K562 (cell line): ENCODE results near the gene TMEM184B. TPM values are rescaled to one million over a fixed set of nuclear protein-coding genes. Genes with fewer than 3 reads are reported as not detected.

Experiments used
- ATAC-seq: fragments of 200-7000 bp; cut with Tn5 transposase; 3 replicates; pipeline ENCODE4 v1.9.1; 2020; ENCODE audit warnings: moderate library complexity
- BruUV-seq: library from RNA; stranded (reverse); fragments of 400-500 nt; replicated peaks from 2 replicates; lab custom pipeline; 2021; lab: Mats Ljungman, UMichigan
- CTCF ChIA-PET: fragments of 300-600 bp; formaldehyde crosslinking; extraction: SDS; loops from one replicate; lab custom pipeline; 2021; ENCODE audit warnings: low intra/inter-chr PET ratio; lab: Yijun Ruan, JAX
- POLR2A ChIA-PET: fragments of 300-600, 350-650 bp; sonication (Branson Sonifier 250); formaldehyde crosslinking; extraction: SDS; loops from one replicate; lab custom pipeline; 2021; ENCODE audit warnings: antibody characterized with exemption, inconsistent platforms; lab: Yijun Ruan, JAX
- DNase-seq, 4 experiments: peaks; one replicate each; pipeline versions ENCODE4 v3.0.0 to v3.0.0-alpha.2; 2011 to 2018; ENCODE audit warnings: low spot score in 3 of 4, mixed read lengths in 3 of 4; ENCODE audit errors: extremely low read depth in 1 of 4
- FAIRE-seq: peaks from 2 replicates; lab custom pipeline; 2011; peaks lifted over from hg19 to GRCh38; lab: Jason Lieb, UNC
- H2AFZ ChIP-seq: 2 replicates; pipeline ENCODE4 v1.6.0; 2011; ENCODE audit warnings: low read depth, low read length, control low read depth, inconsistent platforms
- H3K27ac ChIP-seq: fragments of 200-600 bp; 3 replicates; pipeline ENCODE4 v1.8.0; 2011; ENCODE audit warnings: low read depth, mild to moderate bottlenecking, control low read depth, inconsistent platforms, low read length, moderate library complexity, mixed read lengths; ENCODE audit errors: extremely low read depth
- H3K27me3 ChIP-seq, 2 experiments: fragments of 300-600 bp in 1 of 2; 2 replicates in 1 of 2; 3 replicates in 1 of 2; pipeline versions ENCODE4 v1.6.0 to v1.8.0; 2011; ENCODE audit warnings: inconsistent platforms in 2 of 2, low read length in 2 of 2, mild to moderate bottlenecking in 1 of 2, mixed read lengths in 1 of 2, moderate library complexity in 1 of 2; ENCODE audit not compliant: control insufficient read depth in 2 of 2, insufficient read depth in 2 of 2
- H3K36me3 ChIP-seq: fragments of 300-600 bp; 3 replicates; pipeline ENCODE4 v1.8.0; 2011; ENCODE audit warnings: mild to moderate bottlenecking, low read length, inconsistent platforms; ENCODE audit not compliant: control insufficient read depth, insufficient read depth
- H3K4me1 ChIP-seq, 2 experiments: fragments of 200-600 bp in 1 of 2; replicated peaks in 1 of 2; 2 replicates in 1 of 2; 3 replicates in 1 of 2; pipeline versions ENCODE4 v1.5.1 to v1.8.0; 2011; ENCODE audit warnings: inconsistent platforms in 2 of 2, low read length in 2 of 2, mild to moderate bottlenecking in 1 of 2, mixed read lengths in 1 of 2, moderate library complexity in 1 of 2; ENCODE audit not compliant: control insufficient read depth in 2 of 2, insufficient read depth in 2 of 2
- H3K4me2 ChIP-seq: 2 replicates; pipeline ENCODE4 v1.6.1; 2011; ENCODE audit warnings: low read length, control low read depth, inconsistent platforms, mixed read lengths; ENCODE audit not compliant: insufficient read depth
- H3K4me3 ChIP-seq: fragments of 200-600 bp; sonication (generic), shearing (Covaris generic); 2 replicates; pipeline ENCODE4 v1.5.1; 2016; ENCODE audit warnings: control low read depth, inconsistent platforms
- H3K79me2 ChIP-seq: fragments of 200-600 bp; 3 replicates; pipeline ENCODE4 v1.8.0; 2011; ENCODE audit warnings: low read length, inconsistent platforms; ENCODE audit not compliant: control insufficient read depth, insufficient read depth
- H3K9ac ChIP-seq, 2 experiments: 2 replicates each; pipeline versions ENCODE4 v1.6.0 to v1.6.1; 2011; ENCODE audit warnings: low read depth in 2 of 2, low read length in 2 of 2, control low read depth in 1 of 2, inconsistent platforms in 1 of 2, mild to moderate bottlenecking in 1 of 2, mixed read lengths in 1 of 2; ENCODE audit not compliant: insufficient read depth in 1 of 2
- H3K9me1 ChIP-seq: one replicate; pipeline ENCODE4 v1.6.0; 2011; ENCODE audit warnings: inconsistent platforms, mild to moderate bottlenecking, low read length, moderate library complexity; ENCODE audit not compliant: control insufficient read depth, insufficient read depth
- H3K9me3 ChIP-seq: replicated peaks from 2 replicates; pipeline ENCODE4 v1.5.1; 2011; ENCODE audit warnings: low read depth, low read length, inconsistent platforms; ENCODE audit not compliant: control insufficient read depth, insufficient read depth
- H4K20me1 ChIP-seq: replicated peaks from 2 replicates; pipeline ENCODE4 v1.6.1; 2011; ENCODE audit warnings: low read length, inconsistent platforms, mixed read lengths; ENCODE audit not compliant: control insufficient read depth, insufficient read depth
- BDP1 ChIP-seq: IDR thresholded peaks from 3 replicates; pipeline ENCODE4 v1.6.1; 2011; ENCODE audit not compliant: insufficient read length, insufficient read depth
- ID3 ChIP-seq, 2 experiments: fragments of 250-450 bp in 1 of 2; fragments of 450-650 bp in 1 of 2; sonication (Bioruptor Pico) in 1 of 2; IDR thresholded peaks; 2 replicates each; pipeline versions ENCODE4 v1.6.1 to v1.8.0; 2016 to 2021; ENCODE audit warnings: mild to moderate bottlenecking in 2 of 2, moderate library complexity in 2 of 2, missing compliant biosample characterization in 1 of 2, missing genetic modification characterization in 1 of 2
- TAF9B ChIP-seq: fragments of 450-650 bp; IDR thresholded peaks from 2 replicates; pipeline ENCODE4 v1.6.1; 2018; ENCODE audit warnings: mild to moderate bottlenecking; ENCODE audit not compliant: partially characterized antibody
- ZNF24 ChIP-seq: fragments of 450-650 bp; IDR thresholded peaks from 2 replicates; pipeline ENCODE4 v1.6.1; 2016
- ZNF324 ChIP-seq: fragments of 250-450 bp; sonication (Bioruptor Pico); IDR thresholded peaks from 2 replicates; pipeline ENCODE4 v1.4.0; 2020; ENCODE audit warnings: mild to moderate bottlenecking
- ZNF561 ChIP-seq: fragments of 450-650 bp; formaldehyde crosslinking; conservative IDR thresholded peaks from 2 replicates; pipeline ENCODE4 v1.4.0; 2020; ENCODE audit warnings: mild to moderate bottlenecking, moderate library complexity
- WGBS: fragments of 100-300 bp; shearing (Covaris generic); methylation state at CpG from one replicate; pipeline ENCODE4 v1.1.6; 2016; ENCODE audit warnings: low coverage, mixed read lengths; ENCODE audit not compliant: insufficient coverage; ENCODE audit errors: missing lambda C conversion rate; 5-methylcytosine and 5-hydroxymethylcytosine counted together
- in situ Hi-C: fragments of 300-500 bp; cut with MboI; formaldehyde crosslinking; loops from 4 replicates; pipeline ENCODE4 v1.15.0; 2018; ENCODE audit warnings: inconsistent platforms, mixed read lengths
- intact Hi-C: fragments of 100-400 bp; cut with micrococcal nuclease; formaldehyde crosslinking; loops from 2 replicates; pipeline ENCODE4 v1.14.2; 2022
- polyA plus RNA-seq, 8 experiments: library from polyadenylated mRNA; depleted of rRNA in 4 of 8; stranded (reverse) in 5 of 8; unstranded in 3 of 8; fragments of >200 nt; fragmentation: Nextera tagmentation in 2 of 8; fragmentation: Illumina TruSeq in 1 of 8; extraction: Ambion mirVana in 2 of 8; extraction: Trizol in 1 of 8; gene quantifications; 2 replicates each; pipeline versions ENCODE4 v1.2.1 to v1.2.3, GENCODE V29; 2011 to 2014; ENCODE audit warnings: inconsistent platforms in 1 of 8, missing spikeins in 1 of 8
- total RNA-seq, 7 experiments: library from RNA; depleted of rRNA in 6 of 7; stranded (reverse); fragments of >200 nt in 6 of 7; fragmentation: Illumina TruSeq in 2 of 7; extraction: Trizol in 2 of 7; gene quantifications; 2 replicates each; pipeline versions ENCODE4 v1.2.1 to v1.2.3, GENCODE V29; 2011 to 2021; ENCODE audit warnings: low replicate concordance in 1 of 7

TMEM184B gene
- total and polyA plus RNA-seq, 9 of the 15 experiments (the other 6 are each of a cell fraction or from before 2014, with no cell fraction given), result 0.31 to 25.1 (median 6.2) TPM

- H2AFZ ChIP-seq, result no peak overlapping the region
- TF ChIP-seq TAF9B (no peak), ZNF24 (peak; percentile 57; the same call in 1 of the 2 replicates)
- H3K9ac ChIP-seq, result no peak overlapping the region; a peak in 1 of 4 replicates
- no peak overlapping the region for H3K27ac ChIP-seq
- 81% methylated on average over 17 of the region's 17 CpGs for WGBS
- ATAC-seq (no peak), DNase-seq (no peak), FAIRE-seq (no peak)
- peaks cover 7% of the 10 kb centered on the region; the same call in 1 of the 3 replicates for H3K79me2 ChIP-seq
- H3K9me1 ChIP-seq, result peaks cover 2% of the 10 kb centered on the region
- no TSS peak for BruUV-seq
- H3K4me1 ChIP-seq, result peaks cover 22 to 35% of the 10 kb centered on the region in 2 experiments; a peak in 4 of 5 replicates
- ChIA-PET POLR2A (interaction anchor here (0.5 to 3.0 kb wide), 3 partner anchors 9 to 1023 kb away, joined by 4 to 16 read pairs (median 5); no protein-coding TSS in a partner anchor), CTCF (no interaction called here)
- H3K36me3 ChIP-seq, result no peaks in the 10 kb centered on the region
- H3K9me3 ChIP-seq, result no peaks in the 10 kb centered on the region
- H4K20me1 ChIP-seq, result no peaks in the 10 kb centered on the region
- no peaks in the 10 kb centered on the region for H3K27me3 ChIP-seq
- intact Hi-C loops (no loop called here), in situ Hi-C loops (no loop called here)
- H3K4me2 ChIP-seq, result no peak overlapping the region
- H3K4me3 ChIP-seq, result no peak overlapping the region
Measured at GRCh38 chr22:38175206-38176118, 97.3 kb downstream of the TMEM184B start.

DNA sequence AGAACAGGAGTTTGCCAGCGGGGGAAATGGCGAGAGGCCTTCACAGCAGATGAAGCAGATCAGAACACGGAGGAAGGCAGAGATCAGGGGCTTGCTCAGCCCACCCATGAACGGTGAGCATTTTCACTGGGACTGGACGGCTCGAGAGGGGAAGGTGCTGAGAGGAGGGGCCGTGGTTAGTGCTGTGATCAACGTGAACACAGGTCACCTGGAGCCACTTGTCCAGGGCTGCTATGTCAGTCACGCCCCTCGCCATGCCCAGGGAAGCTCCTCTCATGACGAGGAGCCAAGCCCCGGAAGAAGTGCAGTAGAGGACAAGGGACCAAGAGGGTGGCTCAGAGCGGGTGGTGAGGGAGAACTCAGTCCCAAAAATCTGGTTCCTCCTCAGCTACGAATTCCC, 98.2 kb downstream of the TMEM184B start:
- peaks cover 2% of the 10 kb centered on the region for H3K9me1 ChIP-seq
- no peak for ATAC-seq

More for the DNA sequence above, 98.2 kb downstream of the TMEM184B start:
- 80% methylated on average over 1 of the region's 14 CpGs for whole genome bisulfite sequencing
- TF ChIP-seq ZNF324 (no peak), BDP1 (no peak), ZNF561 (CRISPR knock-in tag) (no peak), ID3 (CRISPR knock-in tag; IDR thresholded peaks at IDR 0.05) (no peak), ID3 (tag; IDR thresholded peaks at IDR 0.05) (no peak)
- TF ChIP-seq, all 486 proteins: peak for 0
- Histone ChIP-seq H3K27me3 (no peaks in the 10 kb centered on the region), H3K9ac (peak overlapping the region in 1 of 2 experiments; percentile 66; a peak in 2 of 4 replicates), H3K9me3 (no peaks in the 10 kb centered on the region), H3K36me3 (no peaks in the 10 kb centered on the region), H3K27ac (no peak overlapping the region), H4K20me1 (no peaks in the 10 kb centered on the region), H3K4me1 (peaks cover 17 to 35% of the 10 kb centered on the region in 2 experiments; a peak in 4 of 5 replicates), H3K4me3 (no peak overlapping the region), H3K79me2 (0 out of 3 replicates have a peak, but pooled peaks cover 7% of the 10 kb centered on the region), H3K4me2 (no peak overlapping the region), H2AFZ (no peak overlapping the region)
- no TSS peak for BruUV-seq
- intact Hi-C loops, result no loop called here
- DNase-seq (no peak), FAIRE-seq (no peak)
- ChIA-PET POLR2A (no interaction called here), CTCF (no interaction called here)
- in situ Hi-C loops, result no loop called here
